Lower leg skin (tissue), 4 donors: ENCODE measurements around the gene TRIM9. TPM values are rescaled to one million over a fixed set of nuclear protein-coding genes. Genes with fewer than 3 reads are reported as not detected.

Source experiments
- DNase-seq, 2 donors: peaks; one replicate each; pipeline ENCODE4 v3.0.0-alpha.2; 2019; ENCODE audit warnings: low spot score in 2 of 2
- H3K4me3 ChIP-seq: fragments of 200-600 bp; sonication (generic); 2 replicates; pipeline ENCODE4 v1.5.1; 2017; ENCODE audit warnings: mild to moderate bottlenecking, low read depth; ENCODE audit not compliant: poor library complexity, severe bottlenecking
- POLR2A ChIP-seq, 2 donors: fragments of 450-650 bp; IDR thresholded peaks; one replicate each; pipeline ENCODE4 v1.6.1; 2016 to 2017; ENCODE audit warnings: antibody characterized with exemption in 2 of 2, mild to moderate bottlenecking in 1 of 2, moderate library complexity in 1 of 2
- WGBS, 2 donors: methylation state at CpG; one replicate each; pipeline ENCODE4 v1.1.5; 2018; 5-methylcytosine and 5-hydroxymethylcytosine counted together
- intact Hi-C: fragments of 100-400 bp; cut with DNase I; formaldehyde crosslinking; loops from one replicate; pipeline ENCODE4 v1.15.0; 2023; ENCODE audit warnings: low total_unique reads
- total RNA-seq, 4 donors: library from RNA; depleted of rRNA; stranded (reverse); fragments of >200 nt; gene quantifications; one replicate each; pipeline ENCODE4 v1.1.0, GENCODE V29; 2016
- TF ChIP-seq, protein P1 (sequence below), 3 donors: fragments of 450-650 bp; IDR thresholded peaks; one replicate each; pipeline ENCODE4 v1.5.1; 2016; ENCODE audit warnings: antibody characterized with exemption in 3 of 3, mild to moderate bottlenecking in 3 of 3, moderate library complexity in 2 of 3

The TRIM9 gene
- total RNA-seq, 4 donors from 2014 or later = 0.76 to 3.0 (median 1.4) TPM

DNA sequence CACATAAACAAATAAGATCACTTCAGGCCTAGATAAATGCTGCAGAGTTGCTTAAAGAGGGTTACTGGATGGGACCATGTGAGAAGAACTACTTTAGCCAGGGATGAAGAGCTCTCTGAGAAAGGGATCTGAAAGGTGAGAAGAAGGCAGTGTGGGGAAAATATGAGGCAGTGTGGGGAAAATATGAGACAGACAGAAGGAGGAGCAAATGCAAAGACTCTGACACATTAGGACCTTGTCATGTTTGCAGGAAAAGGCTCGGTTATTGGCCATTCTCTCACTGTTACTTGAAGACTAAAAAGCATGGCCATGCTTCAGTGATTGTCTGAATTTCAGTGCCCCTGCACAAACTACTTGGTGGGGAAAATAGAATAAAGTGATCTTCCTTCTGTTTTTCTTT is 22.7 kb upstream of the TRIM9 start:
- WGBS, 2 donors = 89 to 91% methylated on average over 1 of the region's 1 CpG
- no peak for DNase-seq
- intact Hi-C loops = no loop called here
- TF ChIP-seq, protein P1, sequence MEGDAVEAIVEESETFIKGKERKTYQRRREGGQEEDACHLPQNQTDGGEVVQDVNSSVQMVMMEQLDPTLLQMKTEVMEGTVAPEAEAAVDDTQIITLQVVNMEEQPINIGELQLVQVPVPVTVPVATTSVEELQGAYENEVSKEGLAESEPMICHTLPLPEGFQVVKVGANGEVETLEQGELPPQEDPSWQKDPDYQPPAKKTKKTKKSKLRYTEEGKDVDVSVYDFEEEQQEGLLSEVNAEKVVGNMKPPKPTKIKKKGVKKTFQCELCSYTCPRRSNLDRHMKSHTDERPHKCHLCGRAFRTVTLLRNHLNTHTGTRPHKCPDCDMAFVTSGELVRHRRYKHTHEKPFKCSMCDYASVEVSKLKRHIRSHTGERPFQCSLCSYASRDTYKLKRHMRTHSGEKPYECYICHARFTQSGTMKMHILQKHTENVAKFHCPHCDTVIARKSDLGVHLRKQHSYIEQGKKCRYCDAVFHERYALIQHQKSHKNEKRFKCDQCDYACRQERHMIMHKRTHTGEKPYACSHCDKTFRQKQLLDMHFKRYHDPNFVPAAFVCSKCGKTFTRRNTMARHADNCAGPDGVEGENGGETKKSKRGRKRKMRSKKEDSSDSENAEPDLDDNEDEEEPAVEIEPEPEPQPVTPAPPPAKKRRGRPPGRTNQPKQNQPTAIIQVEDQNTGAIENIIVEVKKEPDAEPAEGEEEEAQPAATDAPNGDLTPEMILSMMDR (IDR thresholded peaks at IDR 0.05) = no peak
- no peak for TF ChIP-seq POLR2A (IDR thresholded peaks at IDR 0.05)
- H3K4me3 ChIP-seq = no peak overlapping the region

DNA sequence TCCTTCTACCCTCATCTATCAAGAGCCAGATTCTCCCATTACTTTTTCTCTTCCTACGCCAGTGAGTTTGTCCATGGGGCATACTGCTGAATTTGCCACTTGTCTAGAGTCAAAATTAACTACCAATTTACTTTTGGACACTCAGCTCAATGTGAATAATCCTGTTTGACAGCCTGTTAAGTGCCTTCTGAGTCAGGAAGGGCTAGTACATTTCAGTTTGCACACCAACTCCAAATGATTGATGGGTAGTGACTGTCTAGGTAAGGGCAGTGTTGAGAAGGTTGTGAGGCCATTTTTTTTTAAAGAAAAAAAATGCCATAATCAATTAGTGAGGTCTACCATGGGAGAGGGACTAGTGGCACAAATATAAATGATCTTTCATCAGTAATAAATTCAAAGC is 21.8 kb upstream of the TRIM9 start:
- no peak for TF ChIP-seq POLR2A (IDR thresholded peaks at IDR 0.05)
- TF ChIP-seq, protein P1 (IDR thresholded peaks at IDR 0.05) = no peak
- 93 to 96% methylated on average over 1 of the region's 1 CpG for WGBS, 2 donors
- no peak overlapping the region for H3K4me3 ChIP-seq
- no peak for DNase-seq
- intact Hi-C loops = no loop called here

DNA sequence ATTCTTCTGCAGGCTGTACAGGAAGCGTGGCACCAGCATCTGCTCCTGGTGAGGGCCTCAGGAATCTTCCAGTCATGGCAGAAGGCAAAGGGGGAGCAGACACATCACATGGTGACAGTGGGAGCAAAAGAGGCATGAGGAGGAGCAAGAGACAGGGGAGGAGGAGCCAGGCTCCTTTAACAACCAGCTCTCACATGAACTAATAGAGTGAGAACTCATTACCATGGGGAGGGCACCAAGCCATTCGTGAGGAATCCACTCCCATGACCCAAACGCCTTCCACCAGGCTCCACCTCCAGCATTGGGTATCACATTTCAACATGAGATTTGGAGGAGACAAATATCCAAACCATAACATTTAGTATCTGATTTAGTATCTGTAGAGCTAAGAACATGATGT is 14.7 kb upstream of the TRIM9 start:
- TF ChIP-seq, protein P1 (IDR thresholded peaks at IDR 0.05) = no peak
- TF ChIP-seq POLR2A (IDR thresholded peaks at IDR 0.05) = no peak
- WGBS, 2 donors = 52 to 53% methylated on average over 3 of the region's 3 CpGs
- intact Hi-C loops = no loop called here

DNA sequence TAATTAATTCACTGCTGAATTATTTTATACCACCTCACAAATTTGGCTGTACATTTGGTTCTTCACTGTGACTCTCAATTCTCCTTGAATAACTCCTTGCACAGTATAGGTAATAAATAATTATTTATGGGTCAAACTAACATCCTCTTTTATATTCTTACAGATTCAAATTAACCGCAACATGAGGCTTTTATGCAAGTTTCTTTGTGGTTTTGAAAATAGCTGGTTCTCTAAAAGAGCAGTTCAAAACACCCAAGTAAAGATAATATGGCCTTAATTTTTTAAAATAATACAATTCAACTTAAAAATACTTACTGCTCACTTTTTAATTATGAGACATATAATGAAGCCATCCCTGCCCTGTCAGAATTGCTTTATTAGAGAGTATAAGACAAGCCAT is 12.9 kb upstream of the TRIM9 start:
- intact Hi-C loops = no loop called here

More for the DNA sequence above, 14.7 kb upstream of the TRIM9 start:
- no peak for DNase-seq
- H3K4me3 ChIP-seq = no peak overlapping the region

DNA sequence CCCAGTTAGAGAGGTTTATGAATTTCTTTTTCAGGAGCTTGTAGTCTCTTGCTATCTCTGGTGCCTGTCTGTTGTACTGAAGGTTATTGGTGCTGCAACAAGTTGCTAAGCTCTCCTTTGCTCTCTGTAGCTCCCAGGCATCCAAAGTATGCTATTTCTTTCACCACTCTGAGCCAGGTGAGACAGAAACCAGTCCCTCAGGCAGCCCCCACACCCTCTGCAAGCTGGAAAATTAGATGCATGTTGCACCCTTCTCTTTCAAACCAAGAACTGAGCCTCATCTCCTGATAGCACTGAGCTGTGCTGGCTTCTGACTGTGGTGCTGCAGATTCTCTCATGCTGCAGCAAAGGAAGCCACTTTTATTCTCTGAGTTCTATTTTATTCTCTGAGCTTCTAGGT is 9.6 kb upstream of the TRIM9 start:
- no peak overlapping the region for H3K4me3 ChIP-seq
- no peak for DNase-seq
- intact Hi-C loops = no loop called here
- no peak for TF ChIP-seq POLR2A (IDR thresholded peaks at IDR 0.05)
- TF ChIP-seq, protein P1 (IDR thresholded peaks at IDR 0.05) = no peak

More for the DNA sequence above, 12.9 kb upstream of the TRIM9 start:
- no peak for TF ChIP-seq POLR2A (IDR thresholded peaks at IDR 0.05)
- TF ChIP-seq, protein P1 (IDR thresholded peaks at IDR 0.05) = no peak
- DNase-seq = no peak
- no peak overlapping the region for H3K4me3 ChIP-seq
- WGBS, 2 donors = 83 to 87% methylated on average over 1 of the region's 1 CpG

DNA sequence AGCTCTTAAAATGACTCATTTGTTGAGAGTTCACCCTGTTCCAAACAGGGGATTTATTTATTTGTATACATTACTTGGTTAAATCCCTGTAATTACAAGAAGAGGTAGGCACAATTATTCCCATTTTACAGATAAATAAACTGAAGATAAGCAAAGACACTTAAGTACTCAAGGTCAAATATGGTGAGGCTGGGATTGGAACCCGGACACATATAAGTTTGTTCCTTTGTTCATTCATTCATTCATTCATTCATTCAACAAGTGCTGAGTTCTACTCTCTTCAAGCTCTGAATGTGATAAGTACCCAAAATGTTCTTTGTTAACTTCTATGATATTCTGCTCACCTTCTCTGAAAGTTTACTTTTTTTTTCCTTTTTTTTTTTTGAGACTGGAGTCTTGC is 2.4 kb upstream of the TRIM9 start:
- 94% methylated on average over 1 of the region's 1 CpG for WGBS, 2 donors
- TF ChIP-seq POLR2A (IDR thresholded peaks at IDR 0.05) = no peak
- DNase-seq = no peak
- intact Hi-C loops = no loop called here
- H3K4me3 ChIP-seq = no peak overlapping the region
